Activated CD8-positive, alpha-beta memory T cell treated with anti-CD3 and anti-CD28 coated beads, Interleukin-2, amount 10 ng/mL, durations not matched to agents 7 days and 5 days (primary cell): ENCODE measurements around the gene RNF141. TPM values are rescaled to one million over a fixed set of nuclear protein-coding genes. Genes with fewer than 3 reads are reported as not detected.

Experiments used
- ATAC-seq: fragments of 150-1000 bp; cut with Tn5 transposase; one replicate; pipeline ENCODE4 v1.10.0; 2021; ENCODE audit warnings: moderate library complexity
- CTCF ChIA-PET: fragments of 350-600 bp; sonication (Branson Sonifier 250); formaldehyde crosslinking; loops from one replicate; lab custom pipeline; 2021; ENCODE audit warnings: antibody characterized with exemption; lab: Charles Lee
- DNase-seq: peaks from one replicate; pipeline ENCODE4 v3.0.0-alpha.2; 2020
- H3K27ac Mint-ChIP-seq: one replicate; pipeline ENCODE4 v1.8.0; 2021; ENCODE audit warnings: mild to moderate bottlenecking, mixed read lengths
- H3K27me3 Mint-ChIP-seq: one replicate; pipeline ENCODE4 v1.8.0; 2021; ENCODE audit warnings: mixed read lengths
- H3K36me3 Mint-ChIP-seq: one replicate; pipeline ENCODE4 v1.8.0; 2021; ENCODE audit warnings: mild to moderate bottlenecking, mixed read lengths
- H3K4me1 Mint-ChIP-seq: one replicate; pipeline ENCODE4 v1.8.0; 2021; ENCODE audit warnings: mixed read lengths
- H3K4me3 Mint-ChIP-seq: one replicate; pipeline ENCODE4 v1.8.0; 2021; ENCODE audit warnings: mild to moderate bottlenecking, moderate library complexity, mixed read lengths
- H3K9me3 Mint-ChIP-seq: one replicate; pipeline ENCODE4 v1.8.0; 2022; ENCODE audit warnings: low read depth, mixed read lengths
- total RNA-seq, 2 experiments: library from RNA; stranded (reverse); gene quantifications; one replicate each; pipeline ENCODE4 v1.2.3, GENCODE V29; 2021

RNF141 gene
- total RNA-seq, 2 experiments from 2014 or later: 9.4 to 10.1 TPM

- ATAC-seq (no peak), DNase-seq (no peak)
- CTCF ChIA-PET: interaction anchor here (0.8 to 1.0 kb wide), 2 partner anchors 11 to 32 kb away, joined by 3 read pairs; partner anchors contain the start of gene RNF141
- no peak overlapping the region for H3K27ac Mint-ChIP-seq
- H3K27me3 Mint-ChIP-seq: peaks cover 22% of the 10 kb centered on the region
- no peaks in the 10 kb centered on the region for H3K36me3 Mint-ChIP-seq
- H3K4me1 Mint-ChIP-seq: no peaks in the 10 kb centered on the region
- no peak overlapping the region for H3K4me3 Mint-ChIP-seq
- H3K9me3 Mint-ChIP-seq: no peaks in the 10 kb centered on the region
Measured at GRCh38 chr11:10573028-10573427, 32.0 kb upstream of the RNF141 start.

GRCh38 chr11:10572533-10572932 lies 31.5 kb upstream of the RNF141 start:
- CTCF ChIA-PET: interaction anchor here (0.8 kb wide), 1 partner anchor 32 kb away, joined by 3 read pairs; the partner anchor contains the start of gene RNF141
- no peak for ATAC-seq
- DNase-seq: no peak
- Mint-ChIP-seq H3K4me1 (no peaks in the 10 kb centered on the region), H3K4me3 (no peak overlapping the region), H3K36me3 (no peaks in the 10 kb centered on the region), H3K27ac (no peak overlapping the region), H3K27me3 (peaks cover 22% of the 10 kb centered on the region), H3K9me3 (no peaks in the 10 kb centered on the region)

- no peaks in the 10 kb centered on the region for H3K9me3 Mint-ChIP-seq
- H3K4me1 Mint-ChIP-seq: no peaks in the 10 kb centered on the region
- DNase-seq (no peak), ATAC-seq (no peak)
- no peak within 1 kb of the TSS for H3K27ac Mint-ChIP-seq
- CTCF ChIA-PET: no interaction called here
- no peak within 1 kb of the TSS for H3K4me3 Mint-ChIP-seq
- no peaks in the 10 kb centered on the region for H3K36me3 Mint-ChIP-seq
- peaks cover 31% of the 10 kb centered on the region for H3K27me3 Mint-ChIP-seq
Measured at GRCh38 chr11:10568486-10568941, 27.5 kb upstream of the RNF141 start, which contains the start of gene LYVE1. Gene LYVE1 (minus strand): TSS chr11:10568665. CDS start chr11:10568532, 133 bp downstream.

- no peaks in the 10 kb centered on the region for H3K36me3 Mint-ChIP-seq
- H3K4me1 Mint-ChIP-seq: no peaks in the 10 kb centered on the region
- peaks cover 35% of the 10 kb centered on the region for H3K27me3 Mint-ChIP-seq
- no peak overlapping the region for H3K27ac Mint-ChIP-seq
- ATAC-seq: no peak
- H3K9me3 Mint-ChIP-seq: no peaks in the 10 kb centered on the region
- no peak overlapping the region for H3K4me3 Mint-ChIP-seq
- no peak for DNase-seq
- CTCF ChIA-PET: no interaction called here
Measured at GRCh38 chr11:10567446-10567845, 26.5 kb upstream of the RNF141 start.

- Mint-ChIP-seq H3K27ac (no peak overlapping the region), H3K9me3 (no peaks in the 10 kb centered on the region), H3K4me1 (no peaks in the 10 kb centered on the region), H3K36me3 (no peaks in the 10 kb centered on the region), H3K4me3 (no peak overlapping the region), H3K27me3 (peaks cover 30% of the 10 kb centered on the region)
- CTCF ChIA-PET: no interaction called here
- no peak for ATAC-seq
- DNase-seq: no peak
Measured at GRCh38 chr11:10566257-10566957, 25.4 kb upstream of the RNF141 start.

GRCh38 chr11:10565493-10565892 lies 24.5 kb upstream of the RNF141 start:
- ATAC-seq (no peak), DNase-seq (no peak)
- no peak overlapping the region for H3K27ac Mint-ChIP-seq
- no peaks in the 10 kb centered on the region for H3K36me3 Mint-ChIP-seq
- no peak overlapping the region for H3K4me3 Mint-ChIP-seq
- no peaks in the 10 kb centered on the region for H3K9me3 Mint-ChIP-seq
- CTCF ChIA-PET: interaction anchor here (0.5 to 1.4 kb wide), 3 partner anchors 89 to 255 kb away, joined by 3 to 5 read pairs (median 4); no protein-coding TSS in a partner anchor
- no peaks in the 10 kb centered on the region for H3K4me1 Mint-ChIP-seq
- peaks cover 28% of the 10 kb centered on the region for H3K27me3 Mint-ChIP-seq

GRCh38 chr11:10564696-10565318 lies 23.8 kb upstream of the RNF141 start:
- Mint-ChIP-seq H3K4me3 (no peak overlapping the region), H3K36me3 (no peaks in the 10 kb centered on the region), H3K9me3 (no peaks in the 10 kb centered on the region), H3K27ac (no peak overlapping the region), H3K27me3 (peaks cover 28% of the 10 kb centered on the region), H3K4me1 (no peaks in the 10 kb centered on the region)
- DNase-seq (no peak), ATAC-seq (no peak)
- CTCF ChIA-PET: interaction anchor here (0.5 to 1.6 kb wide), 4 partner anchors 24 to 255 kb away, joined by 3 to 6 read pairs (median 4); partner anchors contain the start of gene RNF141

GRCh38 chr11:10564030-10564429 lies 23.0 kb upstream of the RNF141 start:
- CTCF ChIA-PET: interaction anchor here (1.6 kb wide), 1 partner anchor 23 kb away, joined by 6 read pairs; the partner anchor contains the start of gene RNF141
- H3K4me1 Mint-ChIP-seq: no peaks in the 10 kb centered on the region
- H3K4me3 Mint-ChIP-seq: no peak overlapping the region
- H3K9me3 Mint-ChIP-seq: no peaks in the 10 kb centered on the region
- no peaks in the 10 kb centered on the region for H3K36me3 Mint-ChIP-seq
- H3K27me3 Mint-ChIP-seq: peaks cover 34% of the 10 kb centered on the region
- ATAC-seq (no peak), DNase-seq (no peak)
- no peak overlapping the region for H3K27ac Mint-ChIP-seq

- Mint-ChIP-seq H3K36me3 (no peaks in the 10 kb centered on the region), H3K4me3 (no peak overlapping the region), H3K27ac (no peak overlapping the region), H3K9me3 (no peaks in the 10 kb centered on the region), H3K27me3 (peaks cover 38% of the 10 kb centered on the region), H3K4me1 (no peaks in the 10 kb centered on the region)
- CTCF ChIA-PET: interaction anchor here (1.4 kb wide), 1 partner anchor 12 kb away, joined by 3 read pairs; no protein-coding TSS in a partner anchor
- no peak for ATAC-seq
- no peak for DNase-seq
Measured at GRCh38 chr11:10561947-10562346, 21.0 kb upstream of the RNF141 start.

GRCh38 chr11:10561043-10561818 lies 20.2 kb upstream of the RNF141 start:
- Mint-ChIP-seq H3K4me1 (no peaks in the 10 kb centered on the region), H3K9me3 (no peaks in the 10 kb centered on the region), H3K27me3 (peaks cover 37% of the 10 kb centered on the region), H3K27ac (no peak overlapping the region), H3K36me3 (no peaks in the 10 kb centered on the region), H3K4me3 (no peak overlapping the region)
- CTCF ChIA-PET: interaction anchor here (1.0 to 1.4 kb wide), 3 partner anchors 9 to 147 kb away, joined by 3 read pairs; no protein-coding TSS in a partner anchor
- DNase-seq (no peak), ATAC-seq (no peak)

- Mint-ChIP-seq H3K9me3 (no peaks in the 10 kb centered on the region), H3K36me3 (no peaks in the 10 kb centered on the region), H3K27ac (no peak overlapping the region), H3K4me3 (no peak overlapping the region), H3K27me3 (peaks cover 26% of the 10 kb centered on the region), H3K4me1 (no peaks in the 10 kb centered on the region)
- CTCF ChIA-PET: interaction anchor here (1.5 kb wide), 1 partner anchor 17 kb away, joined by 6 read pairs; the partner anchor contains the start of gene RNF141
- DNase-seq (no peak), ATAC-seq (no peak)
Measured at GRCh38 chr11:10558288-10558687, 17.3 kb upstream of the RNF141 start.

- CTCF ChIA-PET: interaction anchor here (2.8 kb wide), 1 partner anchor 16 kb away, joined by 12 read pairs; the partner anchor contains the start of gene RNF141
- H3K27ac Mint-ChIP-seq: no peak overlapping the region
Measured at GRCh38 chr11:10556590-10556989, 15.6 kb upstream of the RNF141 start.

More at GRCh38 chr11:10556590-10556989, 15.6 kb upstream of the RNF141 start:
- H3K36me3 Mint-ChIP-seq: no peaks in the 10 kb centered on the region
- DNase-seq (no peak), ATAC-seq (no peak)
- no peaks in the 10 kb centered on the region for H3K9me3 Mint-ChIP-seq
- peaks cover 30% of the 10 kb centered on the region for H3K27me3 Mint-ChIP-seq
- no peaks in the 10 kb centered on the region for H3K4me1 Mint-ChIP-seq
- H3K4me3 Mint-ChIP-seq: no peak overlapping the region
